ENCODE data around the gene FOXL3. TPM values are rescaled to one million over a fixed set of nuclear protein-coding genes. Genes with fewer than 3 reads are reported as not detected.

The FOXL3 gene
- total RNA-seq, 3 donors from 2014 or later (not counting 1 experiment from before 2014, with no cell fraction given), result not detected

GRCh38 chr7:332646-333392, 42.8 kb downstream of the FOXL3 start:
- Mint-ChIP-seq H3K36me3 (no peaks in the 10 kb centered on the region), H3K9me3 (peaks cover 0 to 8% of the 10 kb centered on the region in 2 donors), H3K4me3 (no peak overlapping the region), H3K27me3 (ENCODE audit: low read depth in 2 of 2) (peaks cover 0 to 17% of the 10 kb centered on the region in 2 donors), H3K27ac (no peak overlapping the region), H3K4me1 (peaks cover 0 to 10% of the 10 kb centered on the region in 2 donors)
- WGBS (ENCODE audit: insufficient coverage), result 14% methylated on average over 57 of the region's 57 CpGs
- H3K27me3 ChIP-seq (ENCODE audit: control insufficient read depth, insufficient read depth, low read length), result no peaks in the 10 kb centered on the region
- no peaks in the 10 kb centered on the region for H3K36me3 ChIP-seq (ENCODE audit: control insufficient read depth, insufficient read depth, low read length)
- intact Hi-C loops (cut with micrococcal nuclease), result loop anchor here (1.0 kb wide), 1 partner anchor 303 kb away; no protein-coding TSS in a partner anchor
- H3K27ac ChIP-seq (ENCODE audit: low read length), result no peak overlapping the region
- no peaks in the 10 kb centered on the region for H3K9me3 ChIP-seq (ENCODE audit: control insufficient read depth, insufficient read depth, low read length)
- peak; percentile 76 to 91 for DNase-seq
- TF ChIP-seq CTCF (IDR thresholded peaks at IDR 0.05), result peak; percentile 74
- H3K4me3 ChIP-seq (ENCODE audit: low read length), result no peak overlapping the region
- peak; percentile 72 to 97 (median 95) for ATAC-seq
- peaks cover 9% of the 10 kb centered on the region for H3K4me1 ChIP-seq (ENCODE audit: control insufficient read depth, insufficient read depth, low read length)

- Mint-ChIP-seq H3K27ac (no peak overlapping the region), H3K4me3 (no peak overlapping the region), H3K27me3 (ENCODE audit: low read depth in 2 of 2) (peaks cover 0 to 14% of the 10 kb centered on the region in 2 donors), H3K4me1 (peaks cover 0 to 10% of the 10 kb centered on the region in 2 donors), H3K36me3 (no peaks in the 10 kb centered on the region), H3K9me3 (peaks cover 0 to 8% of the 10 kb centered on the region in 2 donors)
- no peak for TF ChIP-seq CTCF (IDR thresholded peaks at IDR 0.05)
- ATAC-seq, result no peak
- Histone ChIP-seq H3K27ac (ENCODE audit: low read length) (no peak overlapping the region), H3K4me1 (ENCODE audit: control insufficient read depth, insufficient read depth, low read length) (peaks cover 9% of the 10 kb centered on the region), H3K9me3 (ENCODE audit: control insufficient read depth, insufficient read depth, low read length) (no peaks in the 10 kb centered on the region), H3K27me3 (ENCODE audit: control insufficient read depth, insufficient read depth, low read length) (no peaks in the 10 kb centered on the region), H3K36me3 (ENCODE audit: control insufficient read depth, insufficient read depth, low read length) (no peaks in the 10 kb centered on the region), H3K4me3 (ENCODE audit: low read length) (no peak overlapping the region)
- intact Hi-C loops (cut with micrococcal nuclease), result no loop called here
- no peak for DNase-seq
- 82% methylated on average over 17 of the region's 17 CpGs for WGBS (ENCODE audit: insufficient coverage)
Observed at GRCh38 chr7:333393-333764, 43.4 kb downstream of the FOXL3 start.

- intact Hi-C loops (cut with micrococcal nuclease), result no loop called here
- no peak overlapping the region for H3K4me3 Mint-ChIP-seq
Observed at GRCh38 chr7:334618-335357, 44.8 kb downstream of the FOXL3 start.

More at GRCh38 chr7:334618-335357, 44.8 kb downstream of the FOXL3 start:
- no peaks in the 10 kb centered on the region for H3K27me3 ChIP-seq (ENCODE audit: control insufficient read depth, insufficient read depth, low read length)
- H3K9me3 Mint-ChIP-seq, result peaks cover 0 to 8% of the 10 kb centered on the region in 2 donors
- no peak overlapping the region for H3K27ac Mint-ChIP-seq
- ATAC-seq (no peak), DNase-seq (no peak)
- no peaks in the 10 kb centered on the region for H3K36me3 ChIP-seq (ENCODE audit: control insufficient read depth, insufficient read depth, low read length)
- peaks cover 9% of the 10 kb centered on the region for H3K4me1 ChIP-seq (ENCODE audit: control insufficient read depth, insufficient read depth, low read length)
- no peak for TF ChIP-seq CTCF (IDR thresholded peaks at IDR 0.05)
- no peak overlapping the region for H3K4me3 ChIP-seq (ENCODE audit: low read length)
- H3K27ac ChIP-seq (ENCODE audit: low read length), result no peak overlapping the region
- WGBS (ENCODE audit: insufficient coverage), result 96% methylated on average over 16 of the region's 16 CpGs
- H3K27me3 Mint-ChIP-seq (ENCODE audit: low read depth in 2 of 2), result peaks cover 0 to 14% of the 10 kb centered on the region in 2 donors
- H3K9me3 ChIP-seq (ENCODE audit: control insufficient read depth, insufficient read depth, low read length), result no peaks in the 10 kb centered on the region
- H3K36me3 Mint-ChIP-seq, result no peaks in the 10 kb centered on the region
- peaks cover 0 to 10% of the 10 kb centered on the region in 2 donors for H3K4me1 Mint-ChIP-seq
